Activated naive CD4-positive, alpha-beta T cell treated with anti-CD3 and anti-CD28 coated beads for 36 hours (primary cell): ENCODE results near the gene MISP. TPM values are rescaled to one million over a fixed set of nuclear protein-coding genes. Genes with fewer than 3 reads are reported as not detected.

Source experiments
- CTCF ChIA-PET: fragments of 350-600 bp; sonication (Branson Sonifier 250); formaldehyde crosslinking; loops from one replicate; lab custom pipeline; 2021; ENCODE audit warnings: antibody characterized with exemption; lab: Charles Lee
- DNase-seq: peaks from one replicate; pipeline ENCODE4 v3.0.0-alpha.2; 2020
- H3K27ac Mint-ChIP-seq: one replicate; pipeline ENCODE4 v1.8.0; 2021; ENCODE audit warnings: mild to moderate bottlenecking, mixed read lengths
- H3K27me3 Mint-ChIP-seq: one replicate; pipeline ENCODE4 v1.8.0; 2021; ENCODE audit warnings: low read depth, mixed read lengths
- H3K36me3 Mint-ChIP-seq: one replicate; pipeline ENCODE4 v1.8.0; 2021; ENCODE audit warnings: low read depth, mixed read lengths
- H3K4me1 Mint-ChIP-seq: one replicate; pipeline ENCODE4 v1.8.0; 2021; ENCODE audit warnings: low read depth, mixed read lengths
- H3K4me3 Mint-ChIP-seq: one replicate; pipeline ENCODE4 v1.8.0; 2021; ENCODE audit warnings: mild to moderate bottlenecking, moderate library complexity, mixed read lengths
- H3K9me3 Mint-ChIP-seq: one replicate; pipeline ENCODE4 v1.8.0; 2021; ENCODE audit warnings: mixed read lengths
- intact Hi-C: fragments of 100-400 bp; cut with micrococcal nuclease; formaldehyde crosslinking; loops from one replicate; pipeline ENCODE4 v1.15.1; 2023
- total RNA-seq, 2 experiments: library from RNA; stranded (reverse); gene quantifications; one replicate each; pipeline ENCODE4 v1.2.3, GENCODE V29; 2021

MISP gene
- total RNA-seq, 2 experiments from 2014 or later = not detected

DNA sequence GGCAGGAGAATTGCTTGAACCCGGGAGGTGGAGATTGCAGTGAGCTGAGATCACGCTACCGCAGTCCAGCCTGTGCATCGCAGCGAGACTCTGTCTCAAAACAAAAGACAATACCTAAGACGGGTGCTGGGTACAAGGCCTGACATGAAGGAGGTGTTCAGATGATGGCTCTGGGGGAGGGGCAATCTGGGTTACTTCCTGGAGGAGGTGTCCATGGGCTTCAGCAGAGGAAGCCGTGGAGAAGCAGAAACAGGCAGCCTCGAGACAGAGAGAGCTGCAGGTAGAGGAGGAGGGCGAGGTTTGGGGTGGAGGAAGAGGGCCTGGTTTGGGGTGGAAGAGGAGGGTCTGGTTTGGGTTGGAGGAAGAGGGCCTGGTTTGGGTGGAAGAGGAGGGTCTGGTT is 3.6 kb downstream of the MISP start:
- no peak for DNase-seq
- H3K4me1 Mint-ChIP-seq = no peaks in the 10 kb centered on the region
- H3K4me3 Mint-ChIP-seq = no peak overlapping the region
- no peaks in the 10 kb centered on the region for H3K27me3 Mint-ChIP-seq
- H3K9me3 Mint-ChIP-seq = peaks cover under 1% of the 10 kb centered on the region
- CTCF ChIA-PET = no interaction called here
- no peak overlapping the region for H3K27ac Mint-ChIP-seq
- no peaks in the 10 kb centered on the region for H3K36me3 Mint-ChIP-seq
- intact Hi-C loops = no loop called here

DNA sequence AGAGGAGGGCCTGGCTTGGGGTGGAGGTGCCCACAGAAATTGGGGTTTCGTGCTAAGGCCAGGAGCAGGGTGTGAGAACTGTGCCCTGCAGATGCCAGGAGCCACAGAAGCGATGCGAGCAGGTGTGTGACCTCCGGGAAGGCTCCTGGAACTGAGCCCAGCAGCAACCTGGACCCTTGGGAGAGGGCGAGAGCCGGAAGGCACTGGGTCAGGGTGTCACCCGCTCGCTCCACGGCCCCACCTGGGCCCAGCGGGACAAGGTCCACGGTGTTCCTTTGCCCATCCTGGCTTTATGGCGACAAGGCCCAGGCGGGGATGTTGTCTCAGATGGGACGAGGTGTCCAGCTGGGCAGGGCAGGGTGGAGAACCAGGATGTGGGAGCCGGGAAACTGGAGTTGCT is 4.2 kb downstream of the MISP start:
- Mint-ChIP-seq H3K27ac (no peak overlapping the region), H3K4me1 (no peaks in the 10 kb centered on the region), H3K4me3 (no peak overlapping the region), H3K9me3 (peaks cover 4% of the 10 kb centered on the region), H3K36me3 (no peaks in the 10 kb centered on the region), H3K27me3 (no peaks in the 10 kb centered on the region)
- intact Hi-C loops = no loop called here
- DNase-seq = no peak
- CTCF ChIA-PET = interaction anchor here (0.5 kb wide), 1 partner anchor 51 kb away, joined by 3 read pairs; no protein-coding TSS in a partner anchor

- Mint-ChIP-seq H3K4me3 (no peak overlapping the region), H3K4me1 (no peaks in the 10 kb centered on the region), H3K27me3 (no peaks in the 10 kb centered on the region), H3K9me3 (peaks cover 4% of the 10 kb centered on the region), H3K36me3 (no peaks in the 10 kb centered on the region), H3K27ac (no peak overlapping the region)
- peak; percentile 15 for DNase-seq
- intact Hi-C loops = no loop called here
- CTCF ChIA-PET = interaction anchor here (0.6 to 0.7 kb wide), 2 partner anchors 14 to 509 kb away, joined by 3 read pairs; no protein-coding TSS in a partner anchor
Observed at GRCh38 chr19:756236-756635, 5.3 kb downstream of the MISP start.

GRCh38 chr19:756821-757688 is 6.1 kb downstream of the MISP start:
- Mint-ChIP-seq H3K27ac (no peak overlapping the region), H3K27me3 (no peaks in the 10 kb centered on the region), H3K9me3 (peaks cover 4% of the 10 kb centered on the region), H3K4me1 (no peaks in the 10 kb centered on the region), H3K4me3 (no peak overlapping the region), H3K36me3 (no peaks in the 10 kb centered on the region)
- DNase-seq = no peak
- CTCF ChIA-PET = no interaction called here
- intact Hi-C loops = no loop called here

- Mint-ChIP-seq H3K9me3 (peaks cover 4% of the 10 kb centered on the region), H3K4me3 (no peak overlapping the region), H3K27me3 (no peaks in the 10 kb centered on the region), H3K36me3 (no peaks in the 10 kb centered on the region), H3K27ac (no peak overlapping the region), H3K4me1 (no peaks in the 10 kb centered on the region)
- DNase-seq = no peak
- CTCF ChIA-PET = no interaction called here
- intact Hi-C loops = no loop called here
Observed at GRCh38 chr19:757811-758668, 7.1 kb downstream of the MISP start.

DNA sequence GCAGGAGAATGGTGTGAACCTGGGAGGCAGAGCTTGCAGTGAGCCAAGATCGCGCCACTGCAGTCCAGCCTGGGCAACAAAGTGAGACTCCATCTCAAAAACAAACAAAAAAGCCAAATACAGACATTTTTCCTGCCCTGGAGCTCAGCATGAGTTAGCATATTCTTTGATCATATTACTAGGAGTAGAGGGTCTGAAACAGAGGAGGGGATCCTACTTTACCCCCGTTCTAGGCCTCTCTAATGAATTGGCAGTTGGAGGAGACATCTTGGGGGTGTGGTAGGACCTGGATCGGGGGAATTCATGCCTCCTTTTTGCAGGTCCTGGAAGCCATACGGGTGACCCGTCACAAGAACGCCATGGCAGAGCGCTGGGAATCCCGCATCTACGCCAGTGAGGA is 12.3 kb downstream of the MISP start:
- intact Hi-C loops = no loop called here
- Mint-ChIP-seq H3K9me3 (peaks cover 4% of the 10 kb centered on the region), H3K27me3 (no peaks in the 10 kb centered on the region), H3K4me1 (no peaks in the 10 kb centered on the region), H3K27ac (no peak overlapping the region), H3K4me3 (no peak overlapping the region), H3K36me3 (no peaks in the 10 kb centered on the region)
- DNase-seq = no peak
- CTCF ChIA-PET = no interaction called here

- no peak for DNase-seq
- no peak overlapping the region for H3K4me3 Mint-ChIP-seq
- intact Hi-C loops = no loop called here
- no peaks in the 10 kb centered on the region for H3K4me1 Mint-ChIP-seq
- H3K36me3 Mint-ChIP-seq = no peaks in the 10 kb centered on the region
- CTCF ChIA-PET = no interaction called here
- peaks cover 4% of the 10 kb centered on the region for H3K9me3 Mint-ChIP-seq
- no peaks in the 10 kb centered on the region for H3K27me3 Mint-ChIP-seq
- no peak overlapping the region for H3K27ac Mint-ChIP-seq
Observed at GRCh38 chr19:763869-764268, 13.0 kb downstream of the MISP start.

GRCh38 chr19:764301-764700 is 13.4 kb downstream of the MISP start:
- no peaks in the 10 kb centered on the region for H3K36me3 Mint-ChIP-seq
- no peak overlapping the region for H3K4me3 Mint-ChIP-seq
- peaks cover 4% of the 10 kb centered on the region for H3K9me3 Mint-ChIP-seq
- DNase-seq = no peak
- no peaks in the 10 kb centered on the region for H3K4me1 Mint-ChIP-seq
- CTCF ChIA-PET = no interaction called here
- intact Hi-C loops = no loop called here
- H3K27me3 Mint-ChIP-seq = no peaks in the 10 kb centered on the region
- H3K27ac Mint-ChIP-seq = no peak overlapping the region

DNA sequence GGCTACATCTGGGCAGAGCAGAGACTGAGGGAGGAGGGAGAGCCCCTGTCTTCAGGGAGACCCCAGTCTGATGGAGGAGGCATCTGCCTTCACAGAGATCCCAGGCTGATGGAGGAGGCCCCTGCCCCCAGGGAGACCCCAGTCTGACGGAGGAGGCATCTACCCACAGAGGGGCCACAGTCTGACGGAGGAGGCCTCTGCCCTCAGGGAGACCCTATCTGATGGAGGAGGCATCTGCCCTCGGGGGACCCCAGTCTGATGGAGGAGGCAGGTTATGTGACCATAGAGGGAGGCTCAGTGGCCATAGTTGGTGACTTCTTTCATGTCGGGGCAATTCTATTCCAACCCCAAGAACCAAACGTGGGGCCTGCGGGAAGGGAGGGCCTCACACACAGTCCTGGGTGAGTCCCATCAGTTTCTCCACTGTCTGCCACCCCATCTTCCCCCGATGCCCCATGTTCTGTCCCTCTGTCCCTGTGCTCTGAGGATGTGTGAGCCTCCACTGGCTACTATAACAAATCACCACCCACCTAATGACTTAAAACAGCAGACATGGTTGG is 14.3 kb downstream of the MISP start:
- CTCF ChIA-PET = interaction anchor here (0.6 kb wide), 1 partner anchor 80 kb away, joined by 3 read pairs; no protein-coding TSS in a partner anchor
- H3K36me3 Mint-ChIP-seq = no peaks in the 10 kb centered on the region
- no peak for DNase-seq
- intact Hi-C loops = no loop called here
- no peaks in the 10 kb centered on the region for H3K9me3 Mint-ChIP-seq
- no peaks in the 10 kb centered on the region for H3K27me3 Mint-ChIP-seq
- no peak overlapping the region for H3K4me3 Mint-ChIP-seq
- H3K27ac Mint-ChIP-seq = no peak overlapping the region
- H3K4me1 Mint-ChIP-seq = peaks cover 1% of the 10 kb centered on the region

- Mint-ChIP-seq H3K27ac (no peak overlapping the region), H3K4me1 (peaks cover 3% of the 10 kb centered on the region), H3K36me3 (no peaks in the 10 kb centered on the region), H3K9me3 (no peaks in the 10 kb centered on the region), H3K4me3 (no peak overlapping the region), H3K27me3 (no peaks in the 10 kb centered on the region)
- no peak for DNase-seq
- intact Hi-C loops = no loop called here
- CTCF ChIA-PET = interaction anchor here (0.6 kb wide), 2 partner anchors 10 to 213 kb away, joined by 3 read pairs; no protein-coding TSS in a partner anchor
Observed at GRCh38 chr19:768424-768823, 17.5 kb downstream of the MISP start.

DNA sequence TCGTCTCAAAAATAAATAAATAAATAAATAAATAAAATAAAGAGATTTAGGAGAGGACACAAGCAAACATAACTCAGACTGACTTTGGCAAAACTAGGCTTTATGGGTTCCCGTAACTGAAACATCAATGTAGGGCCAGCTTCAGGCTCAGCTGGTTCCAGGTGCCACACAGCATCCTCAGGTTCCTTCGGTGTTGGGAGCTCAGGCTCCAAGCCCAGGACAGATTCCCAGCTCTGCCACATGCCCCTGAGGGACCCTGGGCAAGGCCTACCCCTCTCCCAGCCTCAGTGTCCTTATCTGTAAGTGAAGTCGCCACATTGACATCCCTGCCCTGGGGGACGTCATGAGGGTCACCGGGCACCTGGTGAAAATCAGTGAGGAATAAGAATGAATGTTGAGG is 18.7 kb downstream of the MISP start:
- DNase-seq = no peak
- Mint-ChIP-seq H3K4me3 (no peak overlapping the region), H3K27me3 (no peaks in the 10 kb centered on the region), H3K36me3 (no peaks in the 10 kb centered on the region), H3K27ac (no peak overlapping the region), H3K4me1 (peaks cover 3% of the 10 kb centered on the region), H3K9me3 (no peaks in the 10 kb centered on the region)
- intact Hi-C loops = loop anchor here (1.0 to 2.0 kb wide), 5 partner anchors 27 to 232 kb away; partner anchors contain the start of gene PTBP1
- CTCF ChIA-PET = interaction anchor here (0.6 to 2.4 kb wide), 6 partner anchors 9 to 237 kb away, joined by 3 to 7 read pairs (median 4); no protein-coding TSS in a partner anchor

GRCh38 chr19:771332-771785 is 20.4 kb downstream of the MISP start:
- H3K4me1 Mint-ChIP-seq = peaks cover 3% of the 10 kb centered on the region
- intact Hi-C loops = loop anchor here (2.0 kb wide), 2 partner anchors 25 to 211 kb away; partner anchors contain the start of gene PTBP1
- no peaks in the 10 kb centered on the region for H3K27me3 Mint-ChIP-seq
- H3K9me3 Mint-ChIP-seq = no peaks in the 10 kb centered on the region
- peak; percentile 65 for DNase-seq
- H3K4me3 Mint-ChIP-seq = no peak overlapping the region
- no peaks in the 10 kb centered on the region for H3K36me3 Mint-ChIP-seq
- H3K27ac Mint-ChIP-seq = no peak overlapping the region
- CTCF ChIA-PET = interaction anchor here (1.0 to 2.4 kb wide), 4 partner anchors 11 to 93 kb away, joined by 3 to 8 read pairs (median 6); no protein-coding TSS in a partner anchor
